ENCODE results near the gene AARSD1. TPM values are rescaled to one million over a fixed set of nuclear protein-coding genes. Genes with fewer than 3 reads are reported as not detected.
A peak's percentile ranks its signal among the peaks of the same experiment; 100 is the strongest.
"Not testable (repeated sequence)": the region's sequence is repeated elsewhere in the genome, so short reads cannot be mapped to it uniquely, and the experiment has no call there.

Gene AARSD1
- total RNA-seq, 1 donor from 2014 or later, result 39.1 TPM

DNA sequence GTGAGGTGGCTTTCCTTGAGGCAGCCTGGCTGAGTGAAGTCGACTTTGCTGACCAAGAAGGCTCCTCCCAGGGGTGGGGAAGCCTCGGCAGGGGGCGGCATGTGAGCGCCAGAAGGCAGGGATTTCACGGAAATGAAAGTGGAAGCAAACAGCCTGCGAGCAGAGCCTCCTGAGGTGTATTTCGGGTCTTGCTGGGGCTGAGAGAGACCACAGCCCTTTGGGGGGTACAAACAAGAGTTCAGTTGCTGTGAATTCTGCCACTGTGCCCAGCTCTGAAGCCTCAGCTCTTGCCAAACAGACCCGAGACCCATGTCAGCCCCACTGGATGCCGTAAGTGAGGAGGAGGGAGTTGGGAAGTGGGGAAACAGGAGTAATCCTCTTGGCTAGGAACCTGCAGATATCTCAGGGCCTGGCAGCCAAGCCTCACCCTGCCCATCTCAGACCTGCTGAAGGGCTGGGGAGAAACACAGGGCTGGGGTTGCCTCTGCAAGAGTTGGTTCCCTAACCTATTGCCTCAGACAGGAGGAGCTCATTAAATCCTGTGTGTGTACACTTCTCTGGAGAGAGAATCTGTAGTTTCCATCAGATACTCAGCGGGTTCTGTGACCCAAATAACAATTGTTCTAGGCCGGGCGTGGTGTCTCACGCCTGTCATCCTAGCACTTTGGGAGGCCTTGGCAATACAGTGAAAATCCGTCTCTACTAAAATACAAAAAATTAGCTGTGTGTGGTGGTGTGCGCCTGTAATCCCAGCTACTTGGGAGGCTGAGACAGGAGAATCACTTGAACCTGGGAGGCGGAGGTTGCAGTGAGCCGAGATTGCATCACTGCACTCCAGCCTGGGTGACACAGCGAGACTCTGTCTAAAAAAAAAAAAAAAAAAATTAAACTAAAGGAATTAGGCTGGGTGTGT is 42.6 kb upstream of the AARSD1 start, which contains the start of gene IFI35:
TSS of gene IFI35 (plus strand) at position 146 of the 913 bp plus-strand sequence. CDS start at position 310, 164 bp downstream.
- H3K27ac Mint-ChIP-seq (ENCODE audit: unreplicated experiment), result peak within 1 kb of the TSS; percentile 99
- peaks cover 7% of the 10 kb centered on the region for H3K36me3 Mint-ChIP-seq (ENCODE audit: low read depth)
- peaks cover 28% of the 10 kb centered on the region for H3K4me1 Mint-ChIP-seq (ENCODE audit: low read depth)
- no peaks in the 10 kb centered on the region for H3K27me3 Mint-ChIP-seq (ENCODE audit: low read depth)
- peak within 1 kb of the TSS; percentile 91 for H3K4me3 Mint-ChIP-seq (ENCODE audit: unreplicated experiment)
- DNase-seq (ENCODE audit: low spot score), result peak; percentile 78
- no peaks in the 10 kb centered on the region for H3K9me3 Mint-ChIP-seq (ENCODE audit: low read depth)
- TF ChIP-seq, protein P1, sequence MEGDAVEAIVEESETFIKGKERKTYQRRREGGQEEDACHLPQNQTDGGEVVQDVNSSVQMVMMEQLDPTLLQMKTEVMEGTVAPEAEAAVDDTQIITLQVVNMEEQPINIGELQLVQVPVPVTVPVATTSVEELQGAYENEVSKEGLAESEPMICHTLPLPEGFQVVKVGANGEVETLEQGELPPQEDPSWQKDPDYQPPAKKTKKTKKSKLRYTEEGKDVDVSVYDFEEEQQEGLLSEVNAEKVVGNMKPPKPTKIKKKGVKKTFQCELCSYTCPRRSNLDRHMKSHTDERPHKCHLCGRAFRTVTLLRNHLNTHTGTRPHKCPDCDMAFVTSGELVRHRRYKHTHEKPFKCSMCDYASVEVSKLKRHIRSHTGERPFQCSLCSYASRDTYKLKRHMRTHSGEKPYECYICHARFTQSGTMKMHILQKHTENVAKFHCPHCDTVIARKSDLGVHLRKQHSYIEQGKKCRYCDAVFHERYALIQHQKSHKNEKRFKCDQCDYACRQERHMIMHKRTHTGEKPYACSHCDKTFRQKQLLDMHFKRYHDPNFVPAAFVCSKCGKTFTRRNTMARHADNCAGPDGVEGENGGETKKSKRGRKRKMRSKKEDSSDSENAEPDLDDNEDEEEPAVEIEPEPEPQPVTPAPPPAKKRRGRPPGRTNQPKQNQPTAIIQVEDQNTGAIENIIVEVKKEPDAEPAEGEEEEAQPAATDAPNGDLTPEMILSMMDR (IDR thresholded peaks at IDR 0.05), result peak; percentile 67

DNA sequence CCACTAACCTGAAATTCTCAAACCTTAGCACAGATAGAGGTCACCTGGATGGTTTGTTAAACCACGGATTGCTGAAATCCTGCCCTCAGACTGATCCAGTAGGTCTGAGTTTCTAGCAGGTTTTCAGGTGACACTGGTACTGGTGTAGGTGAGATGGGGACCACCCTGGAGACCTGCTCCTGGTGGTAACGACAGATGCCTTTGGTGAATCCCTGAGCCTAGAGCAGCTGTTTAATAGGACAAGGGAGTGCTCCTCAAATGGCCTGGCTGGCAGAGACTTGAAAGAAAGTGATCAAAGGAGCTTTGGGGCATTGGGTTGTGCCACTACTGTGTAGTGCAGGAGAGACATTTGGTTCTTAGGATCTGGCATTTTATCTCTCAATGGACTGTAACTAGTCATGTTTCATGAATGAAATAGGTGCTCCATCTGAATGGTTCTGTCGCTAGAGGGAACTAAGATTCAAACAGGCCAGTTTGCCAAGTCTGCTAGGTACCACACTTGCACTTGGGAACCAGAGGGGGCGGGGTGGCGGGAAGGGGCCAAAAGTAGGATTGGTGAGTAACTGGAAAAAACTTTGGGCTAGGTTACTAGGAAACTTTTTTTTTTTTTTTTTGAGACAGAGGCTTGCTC is 39.4 kb upstream of the AARSD1 start:
- no peaks in the 10 kb centered on the region for H3K9me3 Mint-ChIP-seq (ENCODE audit: low read depth)
- TF ChIP-seq, protein P1 (IDR thresholded peaks at IDR 0.05), result no peak
- H3K27ac Mint-ChIP-seq (ENCODE audit: unreplicated experiment), result peak overlapping the region; percentile 42
- DNase-seq (ENCODE audit: low spot score), result no peak
- H3K4me3 Mint-ChIP-seq (ENCODE audit: unreplicated experiment), result no peak overlapping the region
- peaks cover 48% of the 10 kb centered on the region for H3K4me1 Mint-ChIP-seq (ENCODE audit: low read depth)
- peaks cover 19% of the 10 kb centered on the region for H3K36me3 Mint-ChIP-seq (ENCODE audit: low read depth)
- H3K27me3 Mint-ChIP-seq (ENCODE audit: low read depth), result no peaks in the 10 kb centered on the region

DNA sequence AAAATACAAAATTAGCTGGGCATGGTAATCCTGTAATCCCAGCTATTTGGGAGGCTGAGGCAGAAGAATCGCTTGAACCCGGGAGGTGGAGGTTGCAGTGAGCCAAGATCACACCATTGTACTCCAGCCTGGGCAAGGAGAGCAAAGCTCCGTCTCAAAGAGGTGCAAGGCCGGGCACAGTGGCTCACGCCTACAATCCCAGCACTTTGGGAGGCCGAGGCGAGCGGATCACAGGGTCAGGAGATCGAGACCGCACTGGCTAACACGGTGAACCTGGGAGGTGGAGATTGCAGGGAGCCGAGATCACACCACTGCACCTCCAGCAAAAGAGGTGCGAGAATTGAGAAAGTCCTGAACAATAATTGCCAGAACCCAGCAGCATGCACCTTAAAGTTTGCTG is 36.6 kb upstream of the AARSD1 start:
- DNase-seq (ENCODE audit: low spot score), result peak; percentile 59
- peak overlapping the region; percentile 63 for H3K27ac Mint-ChIP-seq (ENCODE audit: unreplicated experiment)
- not testable (repeated sequence) for H3K27me3 Mint-ChIP-seq (ENCODE audit: low read depth); H3K4me3 Mint-ChIP-seq (ENCODE audit: unreplicated experiment); H3K9me3 Mint-ChIP-seq (ENCODE audit: low read depth)
- H3K4me1 Mint-ChIP-seq (ENCODE audit: low read depth), result peaks cover 44% of the 10 kb centered on the region
- peaks cover 20% of the 10 kb centered on the region for H3K36me3 Mint-ChIP-seq (ENCODE audit: low read depth)

DNA sequence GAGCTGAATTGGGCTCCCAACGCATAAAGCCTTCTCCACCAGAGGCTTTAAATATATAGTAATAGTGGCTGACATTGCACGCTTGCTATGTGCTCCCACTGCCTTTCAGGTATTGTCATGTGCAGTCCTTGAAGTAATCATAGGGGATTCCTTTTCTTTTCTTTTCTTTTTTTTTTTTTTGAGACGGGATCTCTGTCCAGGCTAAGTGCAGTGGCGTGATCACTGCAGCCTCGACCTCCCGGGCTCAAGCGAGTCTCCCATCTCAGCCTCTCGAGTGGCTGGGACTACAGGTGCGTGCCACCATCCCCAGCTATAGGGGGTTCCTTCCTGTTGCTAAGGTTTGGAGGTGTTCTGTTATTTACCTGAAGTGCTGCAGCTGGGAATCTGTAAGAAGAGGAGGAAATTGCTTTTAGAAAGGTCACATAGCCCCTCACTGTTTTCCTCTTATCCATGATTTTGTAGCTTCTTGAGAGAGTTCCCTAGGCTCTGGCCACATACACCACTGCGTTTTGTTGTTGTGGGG is 34.8 kb upstream of the AARSD1 start:
- H3K36me3 Mint-ChIP-seq (ENCODE audit: low read depth), result peaks cover 25% of the 10 kb centered on the region

DNA sequence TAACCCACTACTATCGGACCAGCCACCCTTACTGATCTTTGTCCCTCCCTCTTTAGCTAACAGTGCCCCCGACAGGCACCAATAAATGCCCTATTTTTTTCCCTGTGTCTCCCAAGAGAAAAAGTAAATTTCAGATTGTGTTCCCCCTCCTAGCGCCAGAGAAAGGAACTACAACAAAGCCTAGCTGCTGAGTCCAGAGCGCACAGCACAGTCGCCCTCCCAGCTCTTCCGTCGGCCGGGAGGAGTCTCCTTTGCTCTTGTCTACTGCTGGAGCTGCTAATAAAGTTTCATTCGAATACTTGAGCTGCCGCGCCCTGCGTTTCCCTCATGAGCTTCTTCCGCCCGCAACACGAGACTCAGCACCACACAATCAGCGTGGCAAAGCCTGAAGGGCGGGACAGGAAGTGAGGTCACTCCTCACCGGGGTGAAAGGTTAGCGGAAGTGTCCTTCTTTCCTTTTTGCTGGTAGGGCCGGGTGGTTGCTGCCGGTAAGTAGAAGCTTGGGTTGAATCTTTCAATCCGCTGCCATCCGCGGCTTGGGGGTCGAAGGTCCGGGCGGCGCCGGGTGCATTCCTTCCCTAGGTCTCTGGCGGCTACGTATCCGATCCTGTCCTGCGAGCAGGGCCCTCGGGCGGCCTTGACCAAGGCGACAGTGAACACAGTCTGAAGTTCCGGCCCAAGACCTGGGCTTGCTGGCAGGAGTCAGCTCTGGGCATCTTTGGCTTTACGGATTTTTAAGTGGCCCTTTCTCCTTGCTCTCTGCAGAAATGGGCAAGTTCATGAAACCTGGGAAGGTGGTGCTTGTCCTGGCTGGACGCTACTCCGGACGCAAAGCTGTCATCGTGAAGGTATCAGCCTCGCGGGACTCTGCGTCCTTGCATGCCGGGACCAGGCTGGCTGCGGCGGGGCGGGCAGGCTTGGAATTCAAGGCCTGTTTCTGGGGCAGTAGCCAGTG is 34.0 kb upstream of the AARSD1 start, which contains the start of gene RPL27:
TSS of gene RPL27 (plus strand) at position 436 of the 955 bp plus-strand sequence. CDS start at position 768, 332 bp downstream.
- Mint-ChIP-seq H3K4me3 (ENCODE audit: unreplicated experiment) (peak within 1 kb of the TSS; percentile 92), H3K4me1 (ENCODE audit: low read depth) (peaks cover 38% of the 10 kb centered on the region), H3K9me3 (ENCODE audit: low read depth) (no peaks in the 10 kb centered on the region), H3K36me3 (ENCODE audit: low read depth) (peaks cover 24% of the 10 kb centered on the region), H3K27me3 (ENCODE audit: low read depth) (no peaks in the 10 kb centered on the region), H3K27ac (ENCODE audit: unreplicated experiment) (peak within 1 kb of the TSS; percentile 99)
- TF ChIP-seq, protein P1 (IDR thresholded peaks at IDR 0.05), result peak; percentile 86
- peak; percentile 99 for DNase-seq (ENCODE audit: low spot score)

More for the DNA sequence above, 34.8 kb upstream of the AARSD1 start:
- no peaks in the 10 kb centered on the region for H3K9me3 Mint-ChIP-seq (ENCODE audit: low read depth)
- H3K4me1 Mint-ChIP-seq (ENCODE audit: low read depth), result peaks cover 44% of the 10 kb centered on the region
- no peaks in the 10 kb centered on the region for H3K27me3 Mint-ChIP-seq (ENCODE audit: low read depth)
- peak overlapping the region; percentile 99 for H3K27ac Mint-ChIP-seq (ENCODE audit: unreplicated experiment)
- peak; percentile 30 for DNase-seq (ENCODE audit: low spot score)
- TF ChIP-seq, protein P1 (IDR thresholded peaks at IDR 0.05), result no peak
- peak overlapping the region; percentile 92 for H3K4me3 Mint-ChIP-seq (ENCODE audit: unreplicated experiment)
